Upper lobe of right lung (tissue), 1 donor: ENCODE results near the gene ZNF724. TPM values are rescaled to one million over a fixed set of nuclear protein-coding genes. Genes with fewer than 3 reads are reported as not detected.
"Not testable (repeated sequence)": the region's sequence is repeated elsewhere in the genome, so short reads cannot be mapped to it uniquely, and the experiment has no call there.

Source experiments
- ATAC-seq: fragments of 200-7000 bp; cut with Tn5 transposase; one replicate; pipeline ENCODE4 v1.9.1; 2020; ENCODE audit warnings: mild to moderate bottlenecking, moderate library complexity
- DNase-seq: peaks from one replicate; pipeline ENCODE4 v3.0.0-alpha.2; 2020
- H3K27ac ChIP-seq: fragments of 200-600 bp; one replicate; pipeline ENCODE4 v1.8.0; 2022
- H3K27me3 ChIP-seq: fragments of 200-600 bp; one replicate; pipeline ENCODE4 v1.8.0; 2022; ENCODE audit warnings: mild to moderate bottlenecking
- H3K36me3 ChIP-seq: fragments of 200-600 bp; one replicate; pipeline ENCODE4 v1.8.0; 2022
- H3K4me1 ChIP-seq: fragments of 200-600 bp; one replicate; pipeline ENCODE4 v1.8.0; 2022
- H3K4me3 ChIP-seq: fragments of 200-600 bp; one replicate; pipeline ENCODE4 v1.8.0; 2022; ENCODE audit warnings: mild to moderate bottlenecking
- H3K9me3 ChIP-seq: fragments of 200-600 bp; one replicate; pipeline ENCODE4 v1.8.0; 2022
- CTCF ChIP-seq: fragments of 200-600 bp; IDR thresholded peaks from one replicate; pipeline ENCODE4 v1.8.0; 2022; ENCODE audit warnings: antibody characterized with exemption
- intact Hi-C: fragments of 100-400 bp; cut with DNase I; formaldehyde crosslinking; loops from one replicate; pipeline ENCODE4 v1.11.0; 2022
- long read RNA-seq: library from polyadenylated mRNA; unstranded; transcript quantifications from one replicate; pipeline ENCODE4 v2.0.0, GENCODE V29; 2021
- total RNA-seq: library from RNA; stranded (reverse); fragmentation: NEBNext Ultra II Directional; extraction: Animal tissue kit (Norgen Biotek cat#: 25700); gene quantifications from one replicate; pipeline ENCODE4 v1.2.1, GENCODE V29; 2021
- donor health status: DM: no; HTN: yes; CAD: no; lungs with severe emphysema.

Gene ZNF724
- total RNA-seq, result 2.3 TPM
- long read RNA-seq, result 0 reads

GRCh38 chr19:23249911-23250649 lies at the start of gene ZNF724:
TSS of gene ZNF724 (minus strand) at chr19:23250394. CDS start at chr19:23250242, 152 bp downstream.
- Histone ChIP-seq H3K27ac (peak within 1 kb of the TSS; percentile 73), H3K4me3 (peak within 1 kb of the TSS; percentile 77), H3K9me3 (no peaks in the 10 kb centered on the region), H3K36me3 (no peaks in the 10 kb centered on the region), H3K27me3 (no peaks in the 10 kb centered on the region), H3K4me1 (peaks cover 8% of the 10 kb centered on the region)
- intact Hi-C loops, result no loop called here
- TF ChIP-seq CTCF, result no peak
- ATAC-seq (peak; percentile 99), DNase-seq (peak; percentile 94)

GRCh38 chr19:23294141-23294540 lies 43.9 kb upstream of the ZNF724 start:
- intact Hi-C loops, result no loop called here
- H3K27ac ChIP-seq, result no peak overlapping the region
- no peak for ATAC-seq

GRCh38 chr19:23289966-23290365 lies 39.8 kb upstream of the ZNF724 start:
- H3K36me3 ChIP-seq, H3K9me3 ChIP-seq, H3K27me3 ChIP-seq, H3K27ac ChIP-seq, H3K4me3 ChIP-seq, intact Hi-C loops, DNase-seq, H3K4me1 ChIP-seq, ATAC-seq: not testable (repeated sequence)

More at GRCh38 chr19:23294141-23294540, 43.9 kb upstream of the ZNF724 start:
- Histone ChIP-seq H3K9me3 (no peaks in the 10 kb centered on the region), H3K4me1 (no peaks in the 10 kb centered on the region), H3K36me3 (no peaks in the 10 kb centered on the region), H3K27me3 (no peaks in the 10 kb centered on the region), H3K4me3 (no peak overlapping the region)
- no peak for TF ChIP-seq CTCF
- no peak for DNase-seq

- no peak for DNase-seq
- H3K36me3 ChIP-seq, result no peaks in the 10 kb centered on the region
- TF ChIP-seq CTCF, result no peak
- no peaks in the 10 kb centered on the region for H3K4me1 ChIP-seq
- ATAC-seq, result no peak
- no peak overlapping the region for H3K27ac ChIP-seq
- no peaks in the 10 kb centered on the region for H3K9me3 ChIP-seq
- H3K4me3 ChIP-seq, result no peak overlapping the region
- intact Hi-C loops, result no loop called here
- no peaks in the 10 kb centered on the region for H3K27me3 ChIP-seq
Observed at GRCh38 chr19:23287620-23288019, 37.4 kb upstream of the ZNF724 start.

- ATAC-seq, result no peak
- H3K9me3 ChIP-seq, result no peaks in the 10 kb centered on the region
- no peak for DNase-seq
- no peak overlapping the region for H3K4me3 ChIP-seq
- no peaks in the 10 kb centered on the region for H3K4me1 ChIP-seq
- H3K36me3 ChIP-seq, result no peaks in the 10 kb centered on the region
- intact Hi-C loops, result no loop called here
- no peaks in the 10 kb centered on the region for H3K27me3 ChIP-seq
- no peak overlapping the region for H3K27ac ChIP-seq
- peak; percentile 30 for TF ChIP-seq CTCF
Observed at GRCh38 chr19:23286477-23286876, 36.3 kb upstream of the ZNF724 start.

- H3K4me3 ChIP-seq, result no peak overlapping the region
- no peak overlapping the region for H3K27ac ChIP-seq
- H3K4me1 ChIP-seq, result no peaks in the 10 kb centered on the region
- no peaks in the 10 kb centered on the region for H3K27me3 ChIP-seq
- no peaks in the 10 kb centered on the region for H3K9me3 ChIP-seq
- no peak for TF ChIP-seq CTCF
- no peaks in the 10 kb centered on the region for H3K36me3 ChIP-seq
- no peak for ATAC-seq
- no peak for DNase-seq
- intact Hi-C loops, result no loop called here
Observed at GRCh38 chr19:23285948-23286347, 35.8 kb upstream of the ZNF724 start.

GRCh38 chr19:23285326-23285725 lies 35.1 kb upstream of the ZNF724 start:
- H3K4me3 ChIP-seq, DNase-seq, intact Hi-C loops, ATAC-seq, H3K27me3 ChIP-seq, H3K9me3 ChIP-seq, H3K27ac ChIP-seq, H3K4me1 ChIP-seq, H3K36me3 ChIP-seq: not testable (repeated sequence)
